GM12873 (cell line): ENCODE measurements around the gene PIWIL4.

Experiments
- CTCF ChIP-seq: IDR thresholded peaks from 2 replicates; pipeline ENCODE4 v1.5.1; 2012; ENCODE audit warnings: low read depth, mild to moderate bottlenecking, moderate library complexity, low read length, control low read depth; ENCODE audit not compliant: insufficient read depth; ENCODE audit errors: missing control alignments

Gene PIWIL4

GRCh38 chr11:94668212-94668793 lies 101.1 kb downstream of the PIWIL4 start:
- TF ChIP-seq CTCF = no peak

- TF ChIP-seq CTCF = no peak
Observed at GRCh38 chr11:94669023-94669422, 101.9 kb downstream of the PIWIL4 start.
